Large intestine (tissue), 3 donors: ENCODE results near the gene CABLES2. TPM values are rescaled to one million over a fixed set of nuclear protein-coding genes. Genes with fewer than 3 reads are reported as not detected.

Experiments
- DNase-seq, 2 donors: peaks; one replicate each; pipeline versions ENCODE4 v3.0.0 to v3.0.0-alpha.2; 2013
- H3K27ac ChIP-seq: one replicate; pipeline ENCODE4 v1.5.1; 2013; ENCODE audit warnings: low read length
- H3K27me3 ChIP-seq: 2 replicates; pipeline ENCODE4 v1.6.1; 2013; ENCODE audit warnings: low read length; ENCODE audit not compliant: control insufficient read depth, insufficient read depth
- H3K36me3 ChIP-seq: 2 replicates; pipeline ENCODE4 v1.6.1; 2013; ENCODE audit warnings: low read length; ENCODE audit not compliant: control insufficient read depth, insufficient read depth
- H3K4me1 ChIP-seq: one replicate; pipeline ENCODE4 v1.6.1; 2013; ENCODE audit warnings: low read length; ENCODE audit not compliant: control insufficient read depth, insufficient read depth
- H3K4me3 ChIP-seq: one replicate; pipeline ENCODE4 v1.5.1; 2013; ENCODE audit warnings: low read length
- H3K9me3 ChIP-seq: one replicate; pipeline ENCODE4 v1.6.1; 2013; ENCODE audit warnings: mild to moderate bottlenecking, low read depth, low read length, moderate library complexity; ENCODE audit not compliant: control insufficient read depth
- WGBS: methylation state at CpG from one replicate; pipeline ENCODE4 v1.1.5; 2013; ENCODE audit warnings: low lambda C conversion rate; ENCODE audit not compliant: insufficient coverage; 5-methylcytosine and 5-hydroxymethylcytosine counted together
- polyA plus RNA-seq: library from polyadenylated mRNA; unstranded; fragments of 120-200 nt; gene quantifications from one replicate; pipeline ENCODE4 v1.2.1, GENCODE V29; 2013

Gene CABLES2
- polyA plus RNA-seq, 1 donor, result 7.1 TPM

DNA sequence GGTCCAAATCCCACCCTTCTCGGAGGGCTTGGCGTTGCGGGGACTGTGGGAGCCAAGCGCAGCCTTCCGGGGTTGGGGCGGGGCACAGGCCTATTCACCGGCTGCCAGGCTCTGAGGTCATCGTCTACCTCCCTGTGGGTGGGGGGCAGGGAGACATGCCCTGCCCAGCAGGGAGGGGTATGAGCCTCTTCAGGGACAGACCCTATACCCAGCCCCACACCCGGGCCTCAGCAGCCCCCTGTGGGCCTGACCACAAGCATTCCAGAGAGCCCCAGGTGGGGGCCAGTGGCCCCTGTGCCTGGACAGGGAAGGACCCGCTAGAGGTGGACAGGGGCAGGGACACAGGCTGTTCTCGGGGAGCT lies 51.6 kb downstream of the CABLES2 start:
- DNase-seq, result peak in 1 of 2 donors; percentile 55
- no peaks in the 10 kb centered on the region for H3K9me3 ChIP-seq
- H3K27ac ChIP-seq, result peak overlapping the region; percentile 32
- H3K27me3 ChIP-seq, result no peaks in the 10 kb centered on the region
- WGBS, result no CpG with 5 or more reads among the region's 11 CpGs
- peaks cover 40% of the 10 kb centered on the region for H3K4me1 ChIP-seq
- peaks cover 20% of the 10 kb centered on the region for H3K36me3 ChIP-seq
- no peak overlapping the region for H3K4me3 ChIP-seq

DNA sequence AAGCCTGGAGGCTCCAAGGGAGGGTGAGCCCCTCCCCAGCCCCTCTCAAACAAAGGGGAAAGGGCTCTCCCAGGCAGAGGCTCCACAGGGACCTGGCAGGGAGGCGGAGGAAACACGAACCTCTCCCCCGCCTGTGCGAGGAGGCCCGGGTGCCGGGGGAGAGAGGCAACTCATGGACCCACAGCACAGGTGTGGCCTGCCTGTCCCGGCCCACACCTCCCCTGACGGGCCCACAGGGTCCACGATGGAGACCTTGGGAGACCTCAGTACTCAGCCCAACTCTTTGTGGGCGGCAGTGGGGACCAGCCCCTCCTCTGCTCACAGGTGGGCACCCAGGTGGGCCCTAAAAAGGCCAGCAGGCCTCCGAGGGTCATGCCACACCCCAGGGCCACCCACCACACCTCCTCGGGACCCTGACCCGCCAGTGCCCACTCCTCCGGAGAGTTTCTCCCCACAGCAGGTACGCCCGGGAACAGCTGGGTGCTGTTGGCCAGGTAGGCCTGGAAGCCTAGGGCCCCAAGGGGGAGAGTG lies 52.2 kb downstream of the CABLES2 start:
- no peak overlapping the region for H3K27ac ChIP-seq
- H3K9me3 ChIP-seq, result no peaks in the 10 kb centered on the region
- no CpG with 5 or more reads among the region's 16 CpGs for WGBS
- peaks cover 20% of the 10 kb centered on the region for H3K36me3 ChIP-seq
- no peak overlapping the region for H3K4me3 ChIP-seq
- no peak for DNase-seq
- no peaks in the 10 kb centered on the region for H3K27me3 ChIP-seq
- peaks cover 46% of the 10 kb centered on the region for H3K4me1 ChIP-seq

DNA sequence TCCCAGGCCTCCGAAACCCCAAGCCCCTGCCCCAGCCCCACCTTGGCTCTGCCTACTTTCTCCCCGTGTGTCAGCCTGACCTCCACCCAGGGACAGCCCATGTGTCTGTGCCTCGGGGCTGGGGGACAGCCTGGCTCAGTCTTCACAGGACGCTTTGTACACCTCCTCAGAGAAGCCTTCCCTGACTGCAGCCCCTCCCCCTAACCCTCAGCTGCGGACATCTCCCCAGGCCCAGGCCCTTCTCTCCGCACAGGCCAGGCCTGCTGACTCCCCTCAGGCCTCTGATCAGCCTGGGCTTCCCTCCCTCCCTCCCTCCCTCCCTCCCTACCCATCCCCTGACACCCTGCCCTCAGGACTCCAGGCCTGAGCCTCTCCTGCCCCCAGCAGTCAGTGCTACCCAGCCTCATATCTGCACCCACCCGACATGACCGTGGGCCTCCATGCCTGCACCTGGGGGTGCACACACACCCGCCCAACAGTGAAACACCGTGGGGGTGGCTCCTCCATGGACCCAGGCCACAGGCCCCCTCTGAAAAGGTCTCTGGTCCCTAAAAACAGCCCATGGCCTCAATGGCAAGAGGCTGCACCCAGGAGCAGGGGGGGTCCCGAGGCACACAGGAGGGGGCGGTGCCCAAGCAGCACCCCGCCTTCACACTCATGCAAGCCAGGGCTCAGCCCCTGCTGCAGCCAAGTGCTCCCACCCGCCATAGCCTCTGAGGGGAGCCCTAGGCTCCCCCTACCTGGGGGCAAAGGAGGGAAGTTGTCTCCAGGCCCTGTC lies 52.9 kb downstream of the CABLES2 start:
- no peaks in the 10 kb centered on the region for H3K27me3 ChIP-seq
- no peaks in the 10 kb centered on the region for H3K9me3 ChIP-seq
- H3K4me3 ChIP-seq, result no peak overlapping the region
- peaks cover 20% of the 10 kb centered on the region for H3K36me3 ChIP-seq
- DNase-seq, result no peak
- WGBS, result 100% methylated on average over 1 of the region's 14 CpGs
- peaks cover 47% of the 10 kb centered on the region for H3K4me1 ChIP-seq
- no peak overlapping the region for H3K27ac ChIP-seq

DNA sequence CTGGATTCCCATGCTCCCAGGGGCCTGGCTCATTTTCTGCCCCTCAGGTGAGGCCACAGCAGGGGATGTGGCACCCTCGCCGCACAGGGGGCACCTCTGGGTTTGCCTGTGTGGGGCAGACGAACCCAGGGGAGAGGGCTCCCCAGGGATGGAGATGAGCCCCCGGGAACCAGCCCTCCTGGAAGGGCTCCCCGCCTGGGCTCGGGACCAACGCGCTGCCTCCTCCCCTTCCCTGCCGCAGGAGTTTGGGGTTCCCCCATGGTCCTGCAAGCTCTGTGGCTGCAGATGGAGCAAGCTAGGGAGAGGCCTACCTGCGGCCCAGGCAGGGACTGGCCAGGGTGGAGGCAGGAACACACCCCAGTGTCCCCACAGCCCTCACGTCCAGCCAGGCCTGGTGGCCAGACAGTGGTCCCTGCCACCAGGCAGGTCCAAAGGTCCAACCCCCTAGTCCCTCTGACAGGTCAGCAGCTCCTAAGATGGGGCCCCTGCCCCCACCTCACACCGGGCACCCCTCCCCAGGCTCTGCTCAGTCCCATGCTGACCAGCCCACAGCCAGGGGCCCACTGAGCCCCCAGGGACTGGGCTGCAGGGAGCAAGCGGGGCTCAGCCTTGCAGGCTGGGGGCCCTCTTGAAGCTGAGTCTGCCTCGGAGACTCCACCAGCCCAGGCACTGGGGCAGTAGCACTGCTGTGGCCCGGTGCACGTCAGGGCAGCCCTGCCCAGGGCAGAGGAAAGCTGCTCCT lies 53.6 kb downstream of the CABLES2 start:
- H3K36me3 ChIP-seq, result peaks cover 20% of the 10 kb centered on the region
- WGBS, result no CpG with 5 or more reads among the region's 16 CpGs
- H3K9me3 ChIP-seq, result no peaks in the 10 kb centered on the region
- no peak overlapping the region for H3K4me3 ChIP-seq
- no peaks in the 10 kb centered on the region for H3K27me3 ChIP-seq
- peaks cover 44% of the 10 kb centered on the region for H3K4me1 ChIP-seq
- DNase-seq, result no peak
- no peak overlapping the region for H3K27ac ChIP-seq

DNA sequence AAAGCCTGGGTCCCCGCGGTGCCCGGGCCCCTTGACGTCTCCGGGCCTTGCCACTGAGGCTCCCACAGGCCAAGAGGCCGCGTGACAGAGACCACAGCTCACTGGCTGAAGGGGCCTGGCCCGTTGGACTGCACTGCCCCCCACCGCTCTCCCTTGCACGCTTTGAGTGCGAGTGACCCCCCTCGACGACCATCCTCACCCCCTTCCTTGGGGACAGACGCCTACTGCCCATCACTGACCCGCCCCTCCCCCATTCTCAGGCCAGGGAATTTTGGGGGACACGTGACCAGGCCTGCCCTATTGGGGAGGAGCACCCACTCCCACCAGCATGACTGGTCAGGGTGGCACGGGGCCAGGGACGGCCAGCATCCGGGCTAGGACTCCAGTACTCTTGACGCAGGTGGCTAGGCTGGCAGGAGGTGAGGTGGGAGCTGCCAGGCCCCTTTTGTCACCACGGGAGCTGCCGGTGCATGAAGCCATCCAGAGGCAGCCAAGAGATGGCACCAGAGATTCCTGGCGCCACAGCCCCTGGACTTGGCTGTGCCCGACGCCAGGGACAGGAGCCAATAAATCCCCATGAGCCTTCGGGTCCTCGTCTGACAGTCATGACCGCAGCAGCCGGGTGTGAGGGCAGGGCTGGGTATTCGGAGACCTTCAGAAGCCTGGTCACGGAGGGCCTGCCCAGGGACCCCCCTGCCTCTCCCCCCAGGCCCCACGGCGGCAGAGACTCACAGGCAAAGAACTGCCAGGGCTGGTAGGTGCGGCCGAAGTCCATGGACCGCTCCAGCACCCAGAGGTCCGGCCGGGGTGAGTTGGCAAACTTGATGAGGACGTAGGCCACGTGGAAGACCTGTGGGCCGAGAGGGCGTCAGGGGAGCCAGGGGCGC lies 54.4 kb downstream of the CABLES2 start:
- H3K4me1 ChIP-seq, result peaks cover 44% of the 10 kb centered on the region
- H3K4me3 ChIP-seq, result no peak overlapping the region
- no peaks in the 10 kb centered on the region for H3K27me3 ChIP-seq
- WGBS, result no CpG with 5 or more reads among the region's 43 CpGs
- H3K9me3 ChIP-seq, result no peaks in the 10 kb centered on the region
- DNase-seq, result no peak
- H3K36me3 ChIP-seq, result peaks cover 20% of the 10 kb centered on the region
- no peak overlapping the region for H3K27ac ChIP-seq

DNA sequence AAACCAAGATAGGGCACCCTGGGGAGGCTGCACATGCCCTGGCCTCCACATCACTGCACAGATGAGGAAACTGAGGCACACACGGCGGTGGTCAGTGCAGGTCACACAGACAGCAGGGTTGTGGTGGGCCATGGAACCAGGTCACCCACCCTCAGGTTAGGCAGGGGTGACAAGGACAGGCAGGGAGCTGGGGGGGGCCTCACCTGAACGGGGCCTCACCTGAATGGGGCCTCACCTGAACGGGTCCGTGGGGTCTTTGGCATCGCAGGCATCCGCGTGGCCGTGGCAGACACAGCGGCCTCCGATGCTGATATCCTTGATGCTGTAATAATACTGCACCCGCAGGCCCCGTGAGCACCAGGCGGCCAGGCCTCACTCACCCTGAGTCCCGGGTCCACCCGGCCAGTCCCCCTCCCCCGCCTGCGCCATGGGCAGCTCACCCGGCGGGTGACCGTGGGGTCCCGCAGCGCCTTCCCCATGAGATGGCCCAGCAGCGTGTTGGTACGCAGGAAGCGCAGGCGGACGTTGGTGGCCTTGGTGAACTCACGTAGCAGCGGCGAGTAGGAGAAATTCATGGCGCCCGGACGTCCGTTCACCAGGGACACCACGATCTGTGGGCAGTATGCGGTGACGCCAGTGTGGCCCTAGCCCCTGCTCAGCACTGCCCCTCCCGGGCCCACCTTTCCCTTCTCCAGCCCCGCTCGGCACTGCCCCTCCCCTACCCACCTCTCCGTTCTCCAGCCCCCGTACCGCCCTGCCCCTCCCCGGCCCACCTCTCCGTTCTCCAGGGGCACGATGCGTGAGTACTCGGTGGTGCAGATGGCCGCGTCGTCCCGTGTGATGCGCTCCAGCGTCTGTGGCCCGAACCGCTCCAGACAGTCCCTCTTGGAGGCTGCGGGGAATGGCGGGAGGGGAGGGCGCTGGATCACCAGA lies 55.4 kb downstream of the CABLES2 start:
- no peaks in the 10 kb centered on the region for H3K9me3 ChIP-seq
- no peak overlapping the region for H3K4me3 ChIP-seq
- peaks cover 22% of the 10 kb centered on the region for H3K36me3 ChIP-seq
- H3K27me3 ChIP-seq, result no peaks in the 10 kb centered on the region
- WGBS, result no CpG with 5 or more reads among the region's 60 CpGs
- no peak overlapping the region for H3K27ac ChIP-seq
- DNase-seq, result no peak
- peaks cover 37% of the 10 kb centered on the region for H3K4me1 ChIP-seq

DNA sequence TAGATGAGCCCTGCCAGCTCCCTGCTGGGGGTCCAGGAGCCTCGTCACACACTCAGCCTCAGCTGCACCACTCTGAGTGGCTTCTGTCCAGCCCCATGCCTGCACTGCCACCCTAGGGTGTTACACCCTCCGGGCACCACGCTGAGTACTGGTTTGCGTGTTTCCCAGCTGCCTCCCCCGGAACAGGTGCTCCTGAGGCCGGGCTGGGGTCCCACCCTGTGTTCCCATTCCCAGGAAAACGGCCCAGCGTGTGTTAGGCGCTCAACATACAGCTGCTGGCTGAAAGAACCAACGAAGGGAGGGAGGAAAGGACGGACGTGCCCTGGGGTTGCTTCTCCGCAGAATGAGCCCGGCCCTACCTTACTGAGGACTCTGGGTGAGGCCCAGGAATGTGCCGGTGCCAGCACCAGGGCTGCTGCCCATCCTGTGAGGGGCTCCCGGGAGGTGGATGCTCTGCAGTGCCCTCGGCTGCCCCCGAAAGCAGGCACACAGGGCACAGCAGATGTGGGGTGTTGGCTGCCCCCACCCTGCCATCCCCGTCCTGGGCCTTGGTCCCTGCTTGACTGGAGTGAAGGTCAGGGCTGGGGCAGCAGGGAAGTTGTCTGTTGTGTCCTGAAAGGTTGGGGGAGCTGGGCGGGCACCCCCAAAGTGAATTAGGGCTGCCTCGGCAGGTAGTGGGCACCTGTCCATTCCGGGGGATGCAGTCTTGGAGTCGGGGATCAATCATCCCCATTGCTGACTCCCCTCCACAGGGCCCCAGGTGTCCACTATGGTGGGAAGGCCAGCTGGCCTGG lies 56.3 kb downstream of the CABLES2 start:
- Histone ChIP-seq H3K4me3 (no peak overlapping the region), H3K36me3 (peaks cover 25% of the 10 kb centered on the region), H3K27ac (peak overlapping the region; percentile 35), H3K27me3 (no peaks in the 10 kb centered on the region), H3K4me1 (peaks cover 28% of the 10 kb centered on the region), H3K9me3 (no peaks in the 10 kb centered on the region)
- no CpG with 5 or more reads among the region's 23 CpGs for WGBS
- no peak for DNase-seq

DNA sequence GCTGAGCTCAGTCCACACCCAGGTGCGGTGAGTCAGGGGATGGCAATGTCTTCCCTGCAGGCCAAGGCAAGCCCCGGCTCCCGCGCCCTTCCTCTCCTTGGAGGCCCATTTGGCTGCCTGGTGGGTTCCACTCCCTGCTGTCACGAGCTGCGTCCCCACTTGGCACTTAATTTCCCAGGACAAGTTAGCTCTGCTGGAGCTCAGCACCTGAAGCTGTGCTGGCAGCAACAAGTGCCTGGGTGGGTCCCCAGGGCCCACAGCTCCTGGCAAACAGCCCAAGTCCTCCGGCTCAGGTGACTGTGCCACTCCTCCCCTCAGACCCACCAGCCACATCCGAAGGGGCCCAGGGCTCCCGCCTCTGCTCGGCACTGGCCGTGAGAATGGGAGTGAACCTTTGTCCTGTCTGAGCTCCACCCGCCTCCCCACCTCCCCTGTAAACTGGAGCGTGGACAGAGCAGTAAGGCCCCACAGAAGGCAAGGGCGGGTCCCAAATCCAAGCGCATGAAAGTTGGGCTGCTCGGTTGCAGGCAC lies 56.9 kb downstream of the CABLES2 start:
- peak overlapping the region; percentile 35 for H3K27ac ChIP-seq
- H3K9me3 ChIP-seq, result no peaks in the 10 kb centered on the region
- no peak overlapping the region for H3K4me3 ChIP-seq
- WGBS, result no CpG with 5 or more reads among the region's 16 CpGs
- peaks cover 22% of the 10 kb centered on the region for H3K4me1 ChIP-seq
- DNase-seq, result peak; percentile 71 to 85
- peaks cover 27% of the 10 kb centered on the region for H3K36me3 ChIP-seq
- no peaks in the 10 kb centered on the region for H3K27me3 ChIP-seq
